K562 (cell line): ENCODE measurements around the gene DENND2A. TPM values are rescaled to one million over a fixed set of nuclear protein-coding genes. Genes with fewer than 3 reads are reported as not detected.
A peak's percentile ranks its signal among the peaks of the same experiment; 100 is the strongest.

ENCODE experiments used
- DPF2 ChIP-seq: fragments of 450-650 bp; IDR thresholded peaks from 2 replicates; pipeline ENCODE4 v1.6.1; 2016
- GATAD2B ChIP-seq: fragments of 450-650 bp; IDR thresholded peaks from 2 replicates; pipeline ENCODE4 v1.6.1; 2017; ENCODE audit warnings: mild to moderate bottlenecking, borderline replicate concordance
- HDAC2 ChIP-seq: fragments of 450-650 bp; IDR thresholded peaks from 2 replicates; pipeline ENCODE4 v1.6.1; 2016; ENCODE audit warnings: mild to moderate bottlenecking
- ID3 ChIP-seq, 2 experiments: fragments of 250-450 bp in 1 of 2; fragments of 450-650 bp in 1 of 2; sonication (Bioruptor Pico) in 1 of 2; IDR thresholded peaks; 2 replicates each; pipeline versions ENCODE4 v1.6.1 to v1.8.0; 2016 to 2021; ENCODE audit warnings: mild to moderate bottlenecking in 2 of 2, moderate library complexity in 2 of 2, missing compliant biosample characterization in 1 of 2, missing genetic modification characterization in 1 of 2
- KAT7 ChIP-seq: sonication (generic); formaldehyde crosslinking; IDR thresholded peaks from 2 replicates; pipeline ENCODE4 v1.8.0; 2022; ENCODE audit warnings: missing genetic modification reagents, mild to moderate bottlenecking, borderline replicate concordance
- NFIC ChIP-seq: fragments of 450-650 bp; IDR thresholded peaks from 2 replicates; pipeline ENCODE4 v1.6.1; 2017; ENCODE audit warnings: mild to moderate bottlenecking, inconsistent platforms
- RAD51 ChIP-seq: fragments of 450-650 bp; IDR thresholded peaks from 2 replicates; pipeline ENCODE4 v1.7.1; 2016; ENCODE audit warnings: low read depth, mild to moderate bottlenecking, borderline replicate concordance
- RBM25 ChIP-seq: fragments of 200-400 bp; formaldehyde crosslinking; IDR thresholded peaks from 2 replicates; pipeline ENCODE4 v1.6.1; 2018; ENCODE audit warnings: low read length, low read depth, moderate library complexity; ENCODE audit not compliant: severe bottlenecking
- ZEB2 ChIP-seq: fragments of 450-650 bp; IDR thresholded peaks from 2 replicates; pipeline ENCODE4 v1.6.1; 2016
- ZNF592 ChIP-seq: fragments of 450-650 bp; IDR thresholded peaks from 2 replicates; pipeline ENCODE4 v1.6.1; 2017; ENCODE audit warnings: antibody characterized with exemption, mild to moderate bottlenecking
- polyA plus RNA-seq, 8 experiments: library from polyadenylated mRNA; depleted of rRNA in 4 of 8; stranded (reverse) in 5 of 8; unstranded in 3 of 8; fragments of >200 nt; fragmentation: Nextera tagmentation in 2 of 8; fragmentation: Illumina TruSeq in 1 of 8; extraction: Ambion mirVana in 2 of 8; extraction: Trizol in 1 of 8; gene quantifications; 2 replicates each; pipeline versions ENCODE4 v1.2.1 to v1.2.3, GENCODE V29; 2011 to 2014; ENCODE audit warnings: inconsistent platforms in 1 of 8, missing spikeins in 1 of 8
- total RNA-seq, 7 experiments: library from RNA; depleted of rRNA in 6 of 7; stranded (reverse); fragments of >200 nt in 6 of 7; fragmentation: Illumina TruSeq in 2 of 7; extraction: Trizol in 2 of 7; gene quantifications; 2 replicates each; pipeline versions ENCODE4 v1.2.1 to v1.2.3, GENCODE V29; 2011 to 2021; ENCODE audit warnings: low replicate concordance in 1 of 7

DENND2A gene
- total and polyA plus RNA-seq, 9 of the 15 experiments (the other 6 are each of a cell fraction or from before 2014, with no cell fraction given), result not detected

GRCh38 chr7:140479739-140480084, 160.9 kb downstream of the DENND2A start (continued):
- no peak for TF ChIP-seq ID3 (CRISPR knock-in tag; IDR thresholded peaks at IDR 0.05)
- TF ChIP-seq ID3 (tag; IDR thresholded peaks at IDR 0.05), result 0 out of 2 replicates have a peak, but pooled peaks have one; percentile 20
- peak; percentile 1 for TF ChIP-seq RBM25
- peak; percentile 11; the same call in 1 of the 2 replicates for TF ChIP-seq ZNF592
- TF ChIP-seq DPF2, result peak; percentile 63; the same call in 1 of the 2 replicates
- 0 out of 2 replicates have a peak, but pooled peaks have one; percentile 23 for TF ChIP-seq GATAD2B
- TF ChIP-seq KAT7 (CRISPR knock-in tag), result no peak
- TF ChIP-seq ZEB2, result 0 out of 2 replicates have a peak, but pooled peaks have one; percentile 63
- TF ChIP-seq HDAC2, result peak; percentile 49
- peak; percentile 30; the same call in 1 of the 2 replicates for TF ChIP-seq NFIC
- no peak for TF ChIP-seq RAD51
